ENCODE measurements around the gene SUPT3H. TPM values are rescaled to one million over a fixed set of nuclear protein-coding genes. Genes with fewer than 3 reads are reported as not detected.

Gene SUPT3H
- total and polyA plus RNA-seq, 2 of the 13 experiments (the other 11 are each of a cell fraction or from before 2014, with no cell fraction given): 11.9 to 36.1 TPM

- TF ChIP-seq AGO2 (optimal IDR thresholded peaks at IDR 0.05; ENCODE audit: low read depth, low read length) (peak; percentile 75), ZNF883 (CRISPR knock-in tag; IDR thresholded peaks at IDR 0.05; ENCODE audit: not compliant biosample characterization) (peak; percentile 69), ZNF441 (CRISPR knock-in tag; IDR thresholded peaks at IDR 0.05; ENCODE audit: borderline replicate concordance) (peak; percentile 96), HOXA5 (CRISPR knock-in tag; IDR thresholded peaks at IDR 0.05) (peak; percentile 94), RBM22 (optimal IDR thresholded peaks at IDR 0.05; ENCODE audit: low read length) (no peak), ZNF605 (CRISPR knock-in tag; IDR thresholded peaks at IDR 0.05) (peak; percentile 88), ARID5B (CRISPR knock-in tag; IDR thresholded peaks at IDR 0.05) (peak; percentile 64; the same call in 1 of the 2 replicates), BORCS8-MEF2B (CRISPR knock-in tag; IDR thresholded peaks at IDR 0.05) (peak; percentile 97), ZNF121 (CRISPR knock-in tag; IDR thresholded peaks at IDR 0.05) (peak; percentile 68; the same call in 1 of the 2 replicates), NFKBIZ (CRISPR knock-in tag; IDR thresholded peaks at IDR 0.05) (peak; percentile 67; the same call in 1 of the 2 replicates), ARID2 (CRISPR knock-in tag; IDR thresholded peaks at IDR 0.05; ENCODE audit: borderline replicate concordance) (peak; percentile 69; the same call in 1 of the 2 replicates), BRD4 (CRISPR knock-in tag; IDR thresholded peaks at IDR 0.05) (peak; percentile 82), CREB3 (CRISPR knock-in tag; IDR thresholded peaks at IDR 0.05) (peak; percentile 61; the same call in 1 of the 2 replicates), YY1 (IDR thresholded peaks at IDR 0.05; ENCODE audit: insufficient read depth, insufficient replicate concordance, low read depth, low read length) (peak; percentile 92), CAMTA2 (CRISPR knock-in tag; IDR thresholded peaks at IDR 0.05; ENCODE audit: borderline replicate concordance) (0 out of 2 replicates have a peak, but pooled peaks have one; percentile 66), SRF (IDR thresholded peaks at IDR 0.05; ENCODE audit: low read depth, low read length) (no peak), CBFB (CRISPR knock-in tag; IDR thresholded peaks at IDR 0.05) (peak; percentile 61), SRSF4 (IDR thresholded peaks at IDR 0.05; ENCODE audit: low read depth, low read length, poor library complexity, severe bottlenecking) (no peak), ZNF770 (CRISPR knock-in tag; IDR thresholded peaks at IDR 0.05) (peak; percentile 31; the same call in 1 of the 2 replicates)
Measured at GRCh38 chr6:45377554-45378333, at the start of gene SUPT3H (continued).

All from HepG2 (cell line).